Measurements from ENCODE around the gene RABGAP1L.

DNA sequence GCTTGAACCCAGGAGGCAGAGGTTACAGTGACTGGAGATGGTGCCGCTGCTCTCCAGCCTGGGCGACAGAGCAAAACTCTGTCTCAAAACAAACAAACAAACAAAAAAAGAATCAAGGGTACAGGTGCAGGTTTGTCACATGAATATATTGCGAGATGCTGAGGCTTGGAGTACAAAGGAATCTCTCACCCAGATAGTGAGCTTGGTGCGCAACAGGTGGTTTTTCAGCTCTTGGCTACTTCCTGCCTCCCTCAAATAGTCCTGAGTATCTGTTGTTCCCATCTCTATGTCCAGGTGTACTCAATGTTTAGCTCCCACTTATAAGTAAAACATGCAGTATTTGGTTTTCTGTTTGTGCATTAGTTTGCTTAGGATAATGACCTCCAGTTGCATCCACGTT, 666.5 kb downstream of the RABGAP1L start:
- TF ChIP-seq, protein P1, sequence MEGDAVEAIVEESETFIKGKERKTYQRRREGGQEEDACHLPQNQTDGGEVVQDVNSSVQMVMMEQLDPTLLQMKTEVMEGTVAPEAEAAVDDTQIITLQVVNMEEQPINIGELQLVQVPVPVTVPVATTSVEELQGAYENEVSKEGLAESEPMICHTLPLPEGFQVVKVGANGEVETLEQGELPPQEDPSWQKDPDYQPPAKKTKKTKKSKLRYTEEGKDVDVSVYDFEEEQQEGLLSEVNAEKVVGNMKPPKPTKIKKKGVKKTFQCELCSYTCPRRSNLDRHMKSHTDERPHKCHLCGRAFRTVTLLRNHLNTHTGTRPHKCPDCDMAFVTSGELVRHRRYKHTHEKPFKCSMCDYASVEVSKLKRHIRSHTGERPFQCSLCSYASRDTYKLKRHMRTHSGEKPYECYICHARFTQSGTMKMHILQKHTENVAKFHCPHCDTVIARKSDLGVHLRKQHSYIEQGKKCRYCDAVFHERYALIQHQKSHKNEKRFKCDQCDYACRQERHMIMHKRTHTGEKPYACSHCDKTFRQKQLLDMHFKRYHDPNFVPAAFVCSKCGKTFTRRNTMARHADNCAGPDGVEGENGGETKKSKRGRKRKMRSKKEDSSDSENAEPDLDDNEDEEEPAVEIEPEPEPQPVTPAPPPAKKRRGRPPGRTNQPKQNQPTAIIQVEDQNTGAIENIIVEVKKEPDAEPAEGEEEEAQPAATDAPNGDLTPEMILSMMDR (IDR thresholded peaks at IDR 0.05 in 8 of 11, conservative IDR thresholded peaks at IDR 0.05 in 3 of 11): no peak
- TF ChIP-seq POLR2A (IDR thresholded peaks at IDR 0.05): no peak

Data from spleen (tissue), 7 donors.